MM.1S (cell line): ENCODE measurements around the gene POLR1A.

Experiments
- DNase-seq: peaks from one replicate; pipeline ENCODE4 v3.0.0-alpha.2; 2015
- H2AFZ ChIP-seq: fragments of 300-600 bp; sonication (generic); 2 replicates; pipeline ENCODE4 v1.6.0; 2016; ENCODE audit warnings: antibody characterized with exemption, low read length
- H3F3A ChIP-seq: fragments of 300-600 bp; sonication (generic); 2 replicates; pipeline ENCODE4 v1.6.1; 2016; ENCODE audit warnings: mild to moderate bottlenecking, antibody characterized with exemption, low read length, moderate library complexity, mixed read lengths; ENCODE audit not compliant: insufficient read depth
- H3K27ac ChIP-seq: fragments of 300-600 bp; sonication (generic); 2 replicates; pipeline ENCODE4 v1.5.1; 2016; ENCODE audit warnings: mild to moderate bottlenecking, low read length
- H3K27me3 ChIP-seq: fragments of 300-600 bp; sonication (generic); replicated peaks from 2 replicates; pipeline ENCODE4 v1.6.0; 2016; ENCODE audit warnings: low read length; ENCODE audit not compliant: insufficient read depth
- H3K36me3 ChIP-seq: fragments of 300-600 bp; sonication (generic); replicated peaks from 2 replicates; pipeline ENCODE4 v1.6.1; 2016; ENCODE audit warnings: mild to moderate bottlenecking, low read length, mixed read lengths; ENCODE audit not compliant: insufficient read depth
- H3K4me1 ChIP-seq: fragments of 300-600 bp; sonication (generic); 2 replicates; pipeline ENCODE4 v1.6.1; 2016; ENCODE audit warnings: low read length, mixed read lengths
- H3K4me2 ChIP-seq: fragments of 300-600 bp; sonication (generic); 2 replicates; pipeline ENCODE4 v1.6.0; 2016; ENCODE audit warnings: low read depth, low read length
- H3K4me3 ChIP-seq: fragments of 300-600 bp; sonication (generic); 2 replicates; pipeline ENCODE4 v1.5.1; 2016; ENCODE audit warnings: low read length, mixed read lengths
- H3K79me2 ChIP-seq: fragments of 300-600 bp; sonication (generic); 2 replicates; pipeline ENCODE4 v1.6.1; 2016; ENCODE audit warnings: mixed run types, low read length, mixed read lengths
- H3K9ac ChIP-seq: fragments of 300-600 bp; sonication (generic); 2 replicates; pipeline ENCODE4 v1.6.1; 2016; ENCODE audit warnings: low read length, mixed read lengths
- H3K9me2 ChIP-seq: fragments of 300-600 bp; sonication (generic); replicated peaks from 2 replicates; pipeline ENCODE4 v1.6.1; 2016; ENCODE audit warnings: mild to moderate bottlenecking, low read length, mixed read lengths; ENCODE audit not compliant: insufficient read depth
- H3K9me3 ChIP-seq: fragments of 300-600 bp; sonication (generic); replicated peaks from 2 replicates; pipeline ENCODE4 v1.6.1; 2016; ENCODE audit warnings: mild to moderate bottlenecking, low read length, mixed read lengths; ENCODE audit not compliant: insufficient read depth
- H4K20me1 ChIP-seq: fragments of 300-600 bp; sonication (generic); 2 replicates; pipeline ENCODE4 v1.6.1; 2016; ENCODE audit warnings: mild to moderate bottlenecking, low read length, moderate library complexity, mixed read lengths; ENCODE audit not compliant: insufficient read depth
- EZH2 ChIP-seq: fragments of 300-600 bp; sonication (generic); optimal IDR thresholded peaks from 2 replicates; pipeline ENCODE3; 2017; ENCODE audit warnings: low read depth, mild to moderate bottlenecking, antibody characterized with exemption, low read length, mixed read lengths
- EZH2phosphoT487 ChIP-seq: fragments of 300-600 bp; sonication (generic); IDR thresholded peaks from 2 replicates; pipeline ENCODE4 v1.6.1; 2018; ENCODE audit warnings: antibody characterized with exemption, low read length
- TF ChIP-seq, protein P1 (sequence below): fragments of 300-600 bp; sonication (generic); IDR thresholded peaks from 2 replicates; pipeline ENCODE4 v1.5.1; 2016; ENCODE audit warnings: antibody characterized with exemption, low read length, mixed read lengths

The POLR1A gene

DNA sequence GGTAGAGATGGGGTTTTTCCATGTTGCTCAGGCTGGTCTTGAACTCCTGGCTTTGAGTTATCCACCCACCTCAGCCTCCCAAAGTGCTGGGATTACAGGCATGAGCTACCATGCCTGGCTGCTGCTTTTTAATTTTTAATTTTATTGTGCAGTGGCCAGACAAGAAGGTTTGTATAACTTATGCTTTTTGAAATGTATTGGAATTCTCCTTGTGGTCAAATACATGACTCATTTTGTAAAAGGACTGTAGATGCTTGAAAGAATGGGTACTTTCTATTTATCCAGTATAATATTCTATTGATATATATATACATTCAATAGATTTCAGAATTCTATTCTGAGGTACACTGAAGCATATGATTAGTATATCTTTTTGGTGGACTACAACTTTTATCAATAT, 134.3 kb downstream of the POLR1A start:
- DNase-seq, result no peak
- no peaks in the 10 kb centered on the region for H3K79me2 ChIP-seq
- H4K20me1 ChIP-seq, result no peaks in the 10 kb centered on the region
- H3K9me2 ChIP-seq, result no peaks in the 10 kb centered on the region
- H3K9ac ChIP-seq, result no peak overlapping the region
- no peaks in the 10 kb centered on the region for H3F3A ChIP-seq
- no peaks in the 10 kb centered on the region for H3K27me3 ChIP-seq
- no peak overlapping the region for H3K4me2 ChIP-seq
- H2AFZ ChIP-seq, result no peak overlapping the region
- TF ChIP-seq, protein P1, sequence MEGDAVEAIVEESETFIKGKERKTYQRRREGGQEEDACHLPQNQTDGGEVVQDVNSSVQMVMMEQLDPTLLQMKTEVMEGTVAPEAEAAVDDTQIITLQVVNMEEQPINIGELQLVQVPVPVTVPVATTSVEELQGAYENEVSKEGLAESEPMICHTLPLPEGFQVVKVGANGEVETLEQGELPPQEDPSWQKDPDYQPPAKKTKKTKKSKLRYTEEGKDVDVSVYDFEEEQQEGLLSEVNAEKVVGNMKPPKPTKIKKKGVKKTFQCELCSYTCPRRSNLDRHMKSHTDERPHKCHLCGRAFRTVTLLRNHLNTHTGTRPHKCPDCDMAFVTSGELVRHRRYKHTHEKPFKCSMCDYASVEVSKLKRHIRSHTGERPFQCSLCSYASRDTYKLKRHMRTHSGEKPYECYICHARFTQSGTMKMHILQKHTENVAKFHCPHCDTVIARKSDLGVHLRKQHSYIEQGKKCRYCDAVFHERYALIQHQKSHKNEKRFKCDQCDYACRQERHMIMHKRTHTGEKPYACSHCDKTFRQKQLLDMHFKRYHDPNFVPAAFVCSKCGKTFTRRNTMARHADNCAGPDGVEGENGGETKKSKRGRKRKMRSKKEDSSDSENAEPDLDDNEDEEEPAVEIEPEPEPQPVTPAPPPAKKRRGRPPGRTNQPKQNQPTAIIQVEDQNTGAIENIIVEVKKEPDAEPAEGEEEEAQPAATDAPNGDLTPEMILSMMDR, result no peak
- no peak for TF ChIP-seq EZH2phosphoT487
- TF ChIP-seq EZH2, result no peak
- H3K9me3 ChIP-seq, result no peaks in the 10 kb centered on the region
- no peak overlapping the region for H3K27ac ChIP-seq
- H3K4me3 ChIP-seq, result no peak overlapping the region
- H3K36me3 ChIP-seq, result no peaks in the 10 kb centered on the region
- no peaks in the 10 kb centered on the region for H3K4me1 ChIP-seq
